Measurements from ENCODE around the gene USP17L13.
"Not testable (repeated sequence)": the region's sequence is repeated elsewhere in the genome, so short reads cannot be mapped to it uniquely, and the experiment has no call there.

The USP17L13 gene

GRCh38 chr4:9224596-9224995, at the start of gene USP17L13:
USP17L13 (plus strand) TSS chr4:9224896; CDS start chr4:9224896, 0 bp downstream.
- DNase-seq, result not testable (repeated sequence)

DNA sequence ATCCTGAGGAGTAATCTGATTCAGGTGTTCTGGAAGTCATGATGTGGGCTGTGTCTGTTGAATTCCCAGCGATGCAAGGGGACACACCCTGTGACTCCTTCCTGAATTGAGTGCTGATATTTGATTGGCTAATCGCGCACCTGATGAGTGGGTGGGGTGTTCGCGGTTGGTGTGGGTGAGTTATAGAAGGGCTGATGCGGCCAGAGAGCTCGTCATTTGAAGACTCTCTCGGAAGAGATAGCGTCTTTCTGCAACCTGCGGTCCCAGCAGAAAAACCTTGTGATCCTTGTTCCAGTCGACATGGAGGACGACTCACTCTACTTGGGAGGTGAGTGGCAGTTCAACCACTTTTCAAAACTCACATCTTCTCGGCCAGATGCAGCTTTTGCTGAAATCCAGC, 14.3 kb upstream of the USP17L13 start, which contains the start of gene USP17L10:
USP17L10 (plus strand) TSS at position 301 of the 400 bp plus-strand sequence; CDS start at position 301, 0 bp downstream.
- not testable (repeated sequence) for DNase-seq

DNA sequence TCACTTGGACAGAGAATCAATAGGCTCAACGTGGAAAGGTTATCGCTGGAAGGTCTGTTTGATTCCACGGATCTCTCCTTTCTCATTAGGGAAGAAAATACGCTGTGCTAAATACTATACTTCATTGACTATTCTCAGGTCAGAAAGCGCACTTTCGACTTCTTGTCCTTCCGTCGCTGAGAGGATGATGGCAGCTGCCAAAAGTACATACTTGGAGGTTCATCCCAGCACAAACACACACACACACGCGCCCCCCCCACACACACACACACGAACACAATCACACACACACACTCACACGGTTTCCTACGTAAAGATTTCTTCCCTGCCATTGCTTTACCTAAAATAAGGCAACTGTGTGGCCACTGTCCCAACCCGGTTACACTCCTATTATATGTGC, 10.0 kb upstream of the USP17L13 start:
- not testable (repeated sequence) for DNase-seq

- DNase-seq, result not testable (repeated sequence)
These were observed 9.6 kb upstream of the USP17L13 start, which contains the start of gene USP17L11 for GRCh38 chr4:9215105-9215504. USP17L11 (plus strand) TSS chr4:9215405; CDS start chr4:9215405, 0 bp downstream.

- not testable (repeated sequence) for DNase-seq
These were observed 4.8 kb upstream of the USP17L13 start, which contains the start of gene USP17L12 for GRCh38 chr4:9219852-9220251. USP17L12 (plus strand) TSS chr4:9220152; CDS start chr4:9220152, 0 bp downstream.

GRCh38 chr4:9230249-9230648, 5.6 kb downstream of the USP17L13 start:
- not testable (repeated sequence) for DNase-seq

- DNase-seq, result not testable (repeated sequence)
These were observed 9.4 kb downstream of the USP17L13 start, which contains the start of gene USP17L15 for GRCh38 chr4:9234085-9234484. USP17L15 (plus strand) TSS chr4:9234385; CDS start chr4:9234385, 0 bp downstream.

- not testable (repeated sequence) for DNase-seq
These were observed 13.8 kb downstream of the USP17L13 start for GRCh38 chr4:9238461-9238860.

DNA sequence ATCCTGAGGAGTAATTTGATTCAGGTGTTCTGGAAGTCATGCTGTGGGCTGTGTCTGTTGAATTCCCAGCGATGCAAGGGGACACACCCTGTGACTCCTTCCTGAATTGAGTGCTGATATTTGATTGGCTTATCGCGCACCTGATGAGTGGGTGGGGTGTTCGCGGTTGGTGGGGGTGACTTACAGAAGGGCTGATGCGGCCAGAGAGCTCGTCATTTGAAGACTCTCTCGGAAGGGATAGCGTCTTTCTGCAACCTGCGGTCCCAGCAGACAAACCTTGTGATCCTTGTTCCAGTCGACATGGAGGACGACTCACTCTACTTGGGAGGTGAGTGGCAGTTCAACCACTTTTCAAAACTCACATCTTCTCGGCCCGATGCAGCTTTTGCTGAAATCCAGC, 18.9 kb downstream of the USP17L13 start, which contains the start of gene USP17L17:
USP17L17 (plus strand) TSS at position 301 of the 400 bp plus-strand sequence; CDS start at position 301, 0 bp downstream.
- not testable (repeated sequence) for DNase-seq

- DNase-seq, result not testable (repeated sequence)
These were observed 23.4 kb downstream of the USP17L13 start, which contains the start of gene USP17L18 for GRCh38 chr4:9247953-9248680. USP17L18 (plus strand) TSS chr4:9248630; CDS start chr4:9248630, 0 bp downstream.

DNA sequence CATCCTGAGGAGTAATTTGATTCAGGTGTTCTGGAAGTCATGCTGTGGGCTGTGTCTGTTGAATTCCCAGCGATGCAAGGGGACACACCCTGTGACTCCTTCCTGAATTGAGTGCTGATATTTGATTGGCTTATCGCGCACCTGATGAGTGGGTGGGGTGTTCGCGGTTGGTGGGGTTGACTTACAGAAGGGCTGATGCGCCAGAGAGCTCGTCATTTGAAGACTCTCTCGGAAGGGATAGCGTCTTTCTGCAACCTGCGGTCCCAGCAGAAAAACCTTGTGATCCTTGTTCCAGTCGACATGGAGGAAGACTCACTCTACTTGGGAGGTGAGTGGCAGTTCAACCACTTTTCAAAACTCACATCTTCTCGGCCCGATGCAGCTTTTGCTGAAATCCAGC, 28.4 kb downstream of the USP17L13 start, which contains the start of gene USP17L19:
USP17L19 (plus strand) TSS at position 301 of the 400 bp plus-strand sequence; CDS start at position 301, 0 bp downstream.
- DNase-seq, result not testable (repeated sequence)

DNA sequence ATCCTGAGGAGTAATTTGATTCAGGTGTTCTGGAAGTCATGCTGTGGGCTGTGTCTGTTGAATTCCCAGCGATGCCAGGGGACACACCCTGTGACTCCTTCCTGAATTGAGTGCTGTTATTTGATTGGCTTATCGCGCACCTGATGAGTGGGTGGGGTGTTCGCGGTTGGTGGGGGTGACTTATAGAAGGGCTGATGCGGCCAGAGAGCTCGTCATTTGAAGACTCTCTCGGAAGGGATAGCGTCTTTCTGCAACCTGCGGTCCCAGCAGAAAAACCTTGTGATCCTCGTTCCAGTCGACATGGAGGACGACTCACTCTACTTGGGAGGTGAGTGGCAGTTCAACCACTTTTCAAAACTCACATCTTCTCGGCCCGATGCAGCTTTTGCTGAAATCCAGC, 33.1 kb downstream of the USP17L13 start, which contains the start of gene USP17L20:
USP17L20 (plus strand) TSS at position 301 of the 400 bp plus-strand sequence; CDS start at position 301, 0 bp downstream.
- DNase-seq, result not testable (repeated sequence)

DNA sequence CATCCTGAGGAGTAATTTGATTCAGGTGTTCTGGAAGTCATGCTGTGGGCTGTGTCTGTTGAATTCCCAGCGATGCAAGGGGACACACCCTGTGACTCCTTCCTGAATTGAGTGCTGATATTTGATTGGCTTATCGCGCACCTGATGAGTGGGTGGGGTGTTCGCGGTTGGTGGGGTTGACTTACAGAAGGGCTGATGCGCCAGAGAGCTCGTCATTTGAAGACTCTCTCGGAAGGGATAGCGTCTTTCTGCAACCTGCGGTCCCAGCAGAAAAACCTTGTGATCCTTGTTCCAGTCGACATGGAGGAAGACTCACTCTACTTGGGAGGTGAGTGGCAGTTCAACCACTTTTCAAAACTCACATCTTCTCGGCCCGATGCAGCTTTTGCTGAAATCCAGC, 37.9 kb downstream of the USP17L13 start, which contains the start of gene USP17L21:
USP17L21 (plus strand) TSS at position 301 of the 400 bp plus-strand sequence; CDS start at position 301, 0 bp downstream.
- DNase-seq, result not testable (repeated sequence)

DNA sequence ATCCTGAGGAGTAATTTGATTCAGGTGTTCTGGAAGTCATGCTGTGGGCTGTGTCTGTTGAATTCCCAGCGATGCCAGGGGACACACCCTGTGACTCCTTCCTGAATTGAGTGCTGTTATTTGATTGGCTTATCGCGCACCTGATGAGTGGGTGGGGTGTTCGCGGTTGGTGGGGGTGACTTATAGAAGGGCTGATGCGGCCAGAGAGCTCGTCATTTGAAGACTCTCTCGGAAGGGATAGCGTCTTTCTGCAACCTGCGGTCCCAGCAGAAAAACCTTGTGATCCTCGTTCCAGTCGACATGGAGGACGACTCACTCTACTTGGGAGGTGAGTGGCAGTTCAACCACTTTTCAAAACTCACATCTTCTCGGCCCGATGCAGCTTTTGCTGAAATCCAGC, 42.6 kb downstream of the USP17L13 start, which contains the start of gene USP17L22:
USP17L22 (plus strand) TSS at position 301 of the 400 bp plus-strand sequence; CDS start at position 301, 0 bp downstream.
- not testable (repeated sequence) for DNase-seq

- DNase-seq, result not testable (repeated sequence)
These were observed 47.0 kb downstream of the USP17L13 start for GRCh38 chr4:9271719-9272118.

All from activated CD4-positive, CD25-positive, alpha-beta regulatory T cell (primary cell).